ENCODE results near the gene KDM4B.

- TF ChIP-seq, protein P1, sequence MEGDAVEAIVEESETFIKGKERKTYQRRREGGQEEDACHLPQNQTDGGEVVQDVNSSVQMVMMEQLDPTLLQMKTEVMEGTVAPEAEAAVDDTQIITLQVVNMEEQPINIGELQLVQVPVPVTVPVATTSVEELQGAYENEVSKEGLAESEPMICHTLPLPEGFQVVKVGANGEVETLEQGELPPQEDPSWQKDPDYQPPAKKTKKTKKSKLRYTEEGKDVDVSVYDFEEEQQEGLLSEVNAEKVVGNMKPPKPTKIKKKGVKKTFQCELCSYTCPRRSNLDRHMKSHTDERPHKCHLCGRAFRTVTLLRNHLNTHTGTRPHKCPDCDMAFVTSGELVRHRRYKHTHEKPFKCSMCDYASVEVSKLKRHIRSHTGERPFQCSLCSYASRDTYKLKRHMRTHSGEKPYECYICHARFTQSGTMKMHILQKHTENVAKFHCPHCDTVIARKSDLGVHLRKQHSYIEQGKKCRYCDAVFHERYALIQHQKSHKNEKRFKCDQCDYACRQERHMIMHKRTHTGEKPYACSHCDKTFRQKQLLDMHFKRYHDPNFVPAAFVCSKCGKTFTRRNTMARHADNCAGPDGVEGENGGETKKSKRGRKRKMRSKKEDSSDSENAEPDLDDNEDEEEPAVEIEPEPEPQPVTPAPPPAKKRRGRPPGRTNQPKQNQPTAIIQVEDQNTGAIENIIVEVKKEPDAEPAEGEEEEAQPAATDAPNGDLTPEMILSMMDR (IDR thresholded peaks at IDR 0.05): no peak
- no peak for TF ChIP-seq POLR2A (IDR thresholded peaks at IDR 0.05)
- TF ChIP-seq POLR2AphosphoS5 (IDR thresholded peaks at IDR 0.05): no peak
- TF ChIP-seq EP300 (IDR thresholded peaks at IDR 0.05): no peak
Observed at GRCh38 chr19:5125376-5125775, 156.5 kb downstream of the KDM4B start.

All from gastroesophageal sphincter (tissue), 3 donors.